ENCODE results near the gene THADA. TPM values are rescaled to one million over a fixed set of nuclear protein-coding genes. Genes with fewer than 3 reads are reported as not detected.
"Not testable (repeated sequence)": the region's sequence is repeated elsewhere in the genome, so short reads cannot be mapped to it uniquely, and the experiment has no call there.

THADA gene
- polyA plus RNA-seq, 3 donors: 31.0 to 43.5 (median 34.5) TPM

DNA sequence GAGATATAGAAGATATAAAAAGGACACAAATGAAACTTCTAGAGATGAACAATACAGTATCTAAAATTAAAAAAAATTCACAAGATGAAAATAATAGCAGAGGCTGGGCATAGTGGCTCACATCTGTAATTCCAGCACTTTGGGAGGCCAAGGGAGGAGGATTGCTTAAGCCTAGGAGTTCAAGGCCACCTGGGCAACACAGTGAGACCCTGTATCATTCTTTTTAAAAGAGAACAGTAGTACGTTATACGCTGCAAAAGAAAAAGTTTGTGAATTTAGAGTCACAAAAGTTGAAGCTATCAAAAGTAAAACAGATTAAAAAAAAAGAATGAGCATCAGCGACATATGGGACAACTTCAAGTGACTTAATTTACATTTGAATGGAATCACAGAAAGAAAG is 287.9 kb downstream of the THADA start:
- no peak for DNase-seq (ENCODE audit: extremely low read depth in 1 of 11, low read depth in 9 of 11, low spot score in 4 of 11)

DNA sequence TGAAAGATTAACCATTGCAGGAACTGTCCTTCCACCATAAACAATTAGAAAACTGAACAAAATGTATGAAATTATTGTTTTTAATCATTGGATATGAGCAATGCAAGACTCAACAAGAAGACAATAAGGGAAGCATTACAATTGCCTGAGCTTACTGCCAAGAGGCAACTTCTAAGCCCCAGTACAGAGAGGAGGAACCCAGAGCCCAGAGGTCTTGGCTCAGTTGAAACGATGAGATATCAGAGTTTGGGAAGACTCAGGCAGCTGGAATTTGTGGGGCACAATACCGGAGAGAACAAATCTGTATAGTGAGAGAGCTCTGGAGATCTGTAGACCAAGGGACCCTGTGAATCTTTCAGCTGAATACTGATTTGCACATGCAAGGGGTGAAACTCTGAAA is 288.8 kb downstream of the THADA start:
- DNase-seq (ENCODE audit: extremely low read depth in 1 of 11, low read depth in 9 of 11, low spot score in 4 of 11): no peak

DNA sequence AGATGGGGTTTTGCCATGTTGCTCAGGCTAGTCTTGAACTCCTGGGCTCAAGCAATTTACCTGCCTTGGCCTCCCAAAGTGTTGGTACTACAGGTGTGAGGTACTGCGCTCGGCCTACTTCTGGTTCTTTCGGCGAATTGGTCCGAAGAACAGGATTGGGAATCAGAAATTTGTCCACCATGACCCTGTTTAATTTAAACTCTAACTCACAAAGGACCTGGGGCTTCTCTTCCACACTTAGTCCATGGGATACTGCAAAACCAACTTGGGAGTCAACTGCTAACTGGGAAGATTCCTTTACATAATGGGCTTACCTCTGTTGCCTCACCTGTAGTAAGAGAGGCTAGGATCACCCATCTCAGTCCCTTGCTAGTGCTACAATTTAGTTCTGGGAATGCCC is 289.6 kb downstream of the THADA start:
- no peak for DNase-seq (ENCODE audit: extremely low read depth in 1 of 11, low read depth in 9 of 11, low spot score in 4 of 11)

DNA sequence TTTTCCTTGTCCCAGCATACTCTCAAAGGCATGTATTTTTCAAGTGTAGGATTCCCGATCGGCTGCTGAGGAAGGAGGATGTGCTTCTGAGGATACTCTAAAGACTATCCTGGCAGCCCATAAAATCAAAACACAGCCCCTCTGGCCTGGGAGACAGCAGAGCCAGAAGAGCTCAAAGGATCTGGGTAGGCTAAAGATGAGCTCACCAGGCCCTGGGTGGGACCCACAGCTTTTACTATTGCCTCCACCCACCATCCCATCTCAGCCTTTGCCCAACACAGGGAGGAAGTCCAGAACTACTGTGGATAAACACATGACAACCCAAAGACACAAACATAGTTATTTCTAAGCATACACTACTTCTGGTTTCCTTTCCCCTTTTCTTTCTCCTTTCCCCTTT is 290.3 kb downstream of the THADA start:
- no peak for DNase-seq (ENCODE audit: extremely low read depth in 1 of 11, low read depth in 9 of 11, low spot score in 4 of 11)

DNA sequence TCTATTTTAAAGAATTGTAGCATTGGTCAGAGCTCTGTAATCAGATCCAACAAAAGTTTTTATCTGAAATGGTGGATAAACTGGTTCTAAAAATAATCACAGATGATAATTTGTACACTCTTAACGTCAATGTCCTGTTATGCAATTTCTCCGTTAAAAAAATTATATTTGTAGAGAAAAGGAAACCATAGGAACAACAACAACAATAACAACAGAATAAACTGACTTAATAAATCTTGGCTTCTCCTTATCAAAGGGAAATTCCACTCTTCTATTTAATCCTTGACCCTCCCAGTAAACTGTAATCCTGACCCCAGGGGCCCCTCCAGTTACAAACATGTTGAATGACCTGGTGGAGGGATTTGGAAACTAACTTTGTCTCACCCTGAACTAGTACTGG is 290.8 kb downstream of the THADA start:
- DNase-seq (ENCODE audit: extremely low read depth in 1 of 11, low read depth in 9 of 11, low spot score in 4 of 11): peak in 4 of 11 donors; percentile 34 to 55 (median 48)

DNA sequence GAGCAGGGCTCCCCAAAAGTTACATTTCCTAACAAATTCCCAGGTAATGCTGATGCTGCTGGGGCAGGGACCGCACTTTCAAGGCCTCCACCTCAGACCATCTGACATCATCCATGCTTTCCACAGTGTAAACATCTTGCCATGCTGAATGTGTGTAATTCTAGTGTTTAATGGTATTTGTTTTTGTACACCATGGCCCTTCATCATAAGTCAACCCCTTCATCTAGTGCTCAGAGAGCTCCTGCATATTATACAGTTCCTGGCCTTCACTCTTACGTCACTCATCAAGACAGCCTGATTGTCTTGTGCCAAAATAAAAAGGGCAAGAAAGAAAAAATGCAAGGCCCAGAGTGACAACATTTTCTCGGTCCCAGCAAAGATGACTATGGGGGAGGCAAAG is 291.9 kb downstream of the THADA start:
- DNase-seq (ENCODE audit: extremely low read depth in 1 of 11, low read depth in 9 of 11, low spot score in 4 of 11): no peak

DNA sequence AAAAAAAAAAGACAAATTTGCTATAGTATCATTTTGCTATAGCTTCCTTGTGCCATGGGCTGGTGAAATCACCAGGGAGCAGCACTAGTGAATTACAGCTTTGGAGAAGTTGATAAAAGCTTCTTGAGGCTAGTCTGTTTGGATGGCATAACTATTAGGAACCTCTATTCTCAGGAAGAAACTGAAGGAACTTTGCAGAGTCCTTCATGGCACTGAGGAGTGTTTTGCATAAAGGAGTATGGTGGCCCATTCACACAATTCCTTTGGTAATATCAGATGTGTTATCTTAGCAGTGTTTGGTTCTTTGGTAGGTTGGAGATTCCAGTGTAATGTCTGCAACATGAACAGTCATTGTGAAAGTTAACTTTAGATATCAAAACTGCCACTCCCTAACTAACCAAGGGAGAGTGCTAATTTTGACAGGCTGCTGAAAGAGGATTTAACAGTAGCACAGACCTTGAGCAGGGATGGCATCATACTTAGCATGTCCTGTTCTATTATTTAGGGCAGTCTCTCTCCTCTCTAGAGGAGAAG is 292.8 kb downstream of the THADA start:
- DNase-seq (ENCODE audit: extremely low read depth in 1 of 11, low read depth in 9 of 11, low spot score in 4 of 11): no peak

DNA sequence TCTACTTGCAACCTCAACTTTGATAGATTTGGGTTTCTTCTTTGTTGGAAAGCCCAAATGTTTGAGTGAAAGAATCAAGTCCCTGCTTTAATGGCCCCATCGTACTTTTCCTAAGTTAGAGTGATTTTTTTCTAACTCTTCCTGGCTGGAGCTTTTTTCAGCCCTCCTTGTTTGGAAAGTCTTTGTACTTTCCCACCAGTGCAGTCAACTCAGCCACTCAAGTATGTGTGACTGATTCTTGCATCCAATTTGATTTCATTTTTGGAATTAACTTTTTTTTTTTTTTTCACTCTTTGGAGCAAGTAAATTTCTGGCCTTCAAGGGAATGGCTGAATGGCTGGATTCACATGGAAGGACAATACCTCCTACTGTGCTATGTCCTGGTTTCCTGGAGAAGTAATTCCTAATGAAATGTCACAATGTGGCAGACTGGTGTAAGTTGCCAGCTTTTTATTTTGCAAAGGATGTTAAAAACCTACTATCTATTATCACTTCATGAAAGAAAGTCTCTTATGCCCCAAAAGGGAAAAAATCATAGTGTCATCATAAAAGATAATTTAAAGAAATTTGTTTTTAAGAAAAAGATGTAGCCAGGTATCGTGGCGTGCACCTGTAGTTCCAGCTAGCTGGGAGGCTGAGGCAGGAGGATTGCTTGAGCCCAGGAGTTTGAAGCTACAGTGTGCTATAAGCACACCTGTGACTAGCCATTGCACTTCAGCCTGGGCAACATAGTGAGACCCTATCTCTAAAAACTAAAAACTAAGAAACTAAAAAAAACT is 293.5 kb downstream of the THADA start:
- no peak for DNase-seq (ENCODE audit: extremely low read depth in 1 of 11, low read depth in 9 of 11, low spot score in 4 of 11)

DNA sequence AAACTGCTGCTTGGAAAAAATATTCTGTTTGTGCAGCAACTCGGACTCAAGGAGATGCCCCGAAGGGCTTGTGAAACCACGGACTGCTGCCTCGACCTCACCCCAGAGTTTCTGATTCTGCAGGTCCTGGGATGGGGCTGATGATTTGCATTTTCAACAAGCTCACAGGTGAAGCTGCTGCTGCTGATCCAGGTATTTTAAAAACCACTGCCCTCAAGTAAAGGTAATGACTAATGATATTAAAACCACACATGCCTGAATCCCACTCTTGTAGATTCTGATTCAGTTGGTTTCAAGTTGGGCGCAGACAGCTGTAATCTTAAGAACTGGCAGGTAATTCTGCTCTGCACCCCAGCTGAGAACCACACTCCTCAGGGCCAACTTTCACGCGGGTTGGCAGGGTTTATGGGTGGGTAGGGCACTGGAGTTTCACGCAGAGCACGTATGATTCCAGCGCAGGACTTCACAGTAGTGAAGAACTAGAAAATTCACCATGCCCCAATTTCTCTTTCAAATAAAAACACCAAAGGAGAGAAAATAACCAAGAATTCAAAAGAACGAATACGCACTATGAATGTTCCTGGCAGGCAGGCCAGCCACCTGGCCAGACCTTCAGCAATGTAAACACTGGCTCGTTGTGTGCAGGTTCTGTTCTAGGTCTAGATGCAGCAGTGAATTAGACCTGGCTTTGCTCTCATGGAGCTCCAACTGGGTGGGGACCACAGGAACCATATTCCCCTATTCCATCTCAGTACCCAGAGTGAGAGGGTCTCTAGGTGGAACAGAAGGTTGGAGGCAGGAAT is 294.9 kb downstream of the THADA start:
- no peak for DNase-seq (ENCODE audit: extremely low read depth in 1 of 11, low read depth in 9 of 11, low spot score in 4 of 11)

DNA sequence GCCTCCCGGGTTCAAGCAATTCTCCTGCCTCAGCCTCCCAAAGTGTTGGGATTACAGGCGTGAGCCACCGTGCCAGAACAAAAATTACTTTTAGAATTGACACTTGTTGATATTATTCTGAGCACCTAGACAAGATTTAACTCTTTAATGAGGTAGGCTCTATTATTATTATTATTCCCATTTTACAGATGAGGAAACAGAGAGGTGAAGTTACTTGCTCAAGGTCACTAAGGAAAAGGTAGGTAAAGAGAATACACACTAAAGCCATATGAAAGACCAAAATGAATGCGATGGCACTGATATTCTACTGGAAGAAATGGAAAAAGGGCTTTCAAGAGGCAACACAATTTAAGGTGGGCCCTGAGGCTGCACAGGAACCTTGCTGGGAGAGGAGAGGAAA is 295.6 kb downstream of the THADA start:
- DNase-seq (ENCODE audit: extremely low read depth in 1 of 11, low read depth in 9 of 11, low spot score in 4 of 11): no peak

DNA sequence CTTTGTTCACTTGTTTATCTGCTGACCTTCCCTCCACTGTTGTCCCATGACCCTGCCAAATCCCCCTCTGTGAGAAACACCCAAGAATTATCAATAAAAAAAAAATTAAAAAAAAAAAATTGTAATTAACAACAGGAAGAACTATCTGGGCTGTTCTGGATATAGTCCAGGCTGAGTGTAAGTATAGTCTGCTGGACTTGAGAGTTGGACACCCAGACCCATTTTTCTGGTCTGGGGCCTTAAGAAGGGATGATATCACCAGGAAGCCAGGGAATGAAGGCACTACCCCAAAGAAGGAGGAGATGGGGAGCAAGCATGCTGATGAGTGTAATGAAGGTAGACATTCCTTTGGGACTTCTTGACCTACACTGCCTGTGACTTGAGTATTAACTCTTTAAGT is 297.3 kb downstream of the THADA start:
- no peak for DNase-seq (ENCODE audit: extremely low read depth in 1 of 11, low read depth in 9 of 11, low spot score in 4 of 11)

DNA sequence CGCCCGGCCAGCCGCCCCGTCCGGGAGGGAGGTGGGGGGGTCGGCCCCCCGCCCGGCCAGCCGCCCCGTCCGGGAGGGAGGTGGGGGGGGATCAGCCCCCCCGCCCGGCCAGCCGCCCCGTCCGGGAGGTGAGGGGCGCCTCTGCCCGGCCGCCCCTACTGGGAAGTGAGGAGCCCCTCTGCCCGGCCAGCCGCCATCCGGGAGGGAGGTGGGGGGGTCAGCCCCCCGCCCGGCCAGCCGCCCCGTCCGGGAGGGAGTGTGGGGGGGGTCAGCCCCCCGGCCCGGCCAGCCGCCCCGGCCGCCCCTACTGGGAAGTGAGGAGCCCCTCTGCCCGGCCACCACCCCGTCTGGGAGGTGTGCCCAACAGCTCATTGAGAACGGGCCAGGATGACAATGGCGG is 298.1 kb downstream of the THADA start:
- not testable (repeated sequence) for DNase-seq (ENCODE audit: extremely low read depth in 1 of 11, low read depth in 9 of 11, low spot score in 4 of 11)

DNA sequence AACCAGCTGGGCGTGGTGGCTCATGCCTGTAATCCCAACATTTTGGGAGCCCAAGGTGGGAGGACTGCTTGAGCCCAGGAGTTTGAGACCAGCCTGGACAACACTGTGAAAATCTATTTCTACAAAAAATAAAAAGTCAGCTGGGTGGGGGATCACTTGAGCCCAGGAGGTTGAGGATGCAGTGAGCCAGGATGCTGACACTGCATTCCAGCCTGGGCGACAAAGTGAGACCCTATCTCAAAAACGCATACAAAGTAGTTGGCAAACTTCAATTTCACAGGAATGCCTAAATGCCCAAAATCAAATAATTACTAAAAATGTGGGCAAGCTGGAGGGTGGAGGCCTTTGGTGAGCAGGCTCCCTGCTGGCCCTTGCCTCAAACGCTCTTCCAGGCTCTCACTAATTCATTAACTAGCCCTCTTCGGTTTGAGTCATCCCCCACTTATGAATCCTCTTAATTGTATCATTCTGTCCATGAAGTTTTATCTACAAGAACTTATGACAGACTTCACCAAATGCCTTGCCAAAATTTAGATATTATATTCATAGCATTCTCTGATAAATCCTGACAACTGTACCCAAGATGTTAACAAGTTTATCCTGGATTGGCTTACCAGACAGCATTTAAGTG is 300.8 kb downstream of the THADA start:
- DNase-seq (ENCODE audit: extremely low read depth in 1 of 11, low read depth in 9 of 11, low spot score in 4 of 11): no peak

DNA sequence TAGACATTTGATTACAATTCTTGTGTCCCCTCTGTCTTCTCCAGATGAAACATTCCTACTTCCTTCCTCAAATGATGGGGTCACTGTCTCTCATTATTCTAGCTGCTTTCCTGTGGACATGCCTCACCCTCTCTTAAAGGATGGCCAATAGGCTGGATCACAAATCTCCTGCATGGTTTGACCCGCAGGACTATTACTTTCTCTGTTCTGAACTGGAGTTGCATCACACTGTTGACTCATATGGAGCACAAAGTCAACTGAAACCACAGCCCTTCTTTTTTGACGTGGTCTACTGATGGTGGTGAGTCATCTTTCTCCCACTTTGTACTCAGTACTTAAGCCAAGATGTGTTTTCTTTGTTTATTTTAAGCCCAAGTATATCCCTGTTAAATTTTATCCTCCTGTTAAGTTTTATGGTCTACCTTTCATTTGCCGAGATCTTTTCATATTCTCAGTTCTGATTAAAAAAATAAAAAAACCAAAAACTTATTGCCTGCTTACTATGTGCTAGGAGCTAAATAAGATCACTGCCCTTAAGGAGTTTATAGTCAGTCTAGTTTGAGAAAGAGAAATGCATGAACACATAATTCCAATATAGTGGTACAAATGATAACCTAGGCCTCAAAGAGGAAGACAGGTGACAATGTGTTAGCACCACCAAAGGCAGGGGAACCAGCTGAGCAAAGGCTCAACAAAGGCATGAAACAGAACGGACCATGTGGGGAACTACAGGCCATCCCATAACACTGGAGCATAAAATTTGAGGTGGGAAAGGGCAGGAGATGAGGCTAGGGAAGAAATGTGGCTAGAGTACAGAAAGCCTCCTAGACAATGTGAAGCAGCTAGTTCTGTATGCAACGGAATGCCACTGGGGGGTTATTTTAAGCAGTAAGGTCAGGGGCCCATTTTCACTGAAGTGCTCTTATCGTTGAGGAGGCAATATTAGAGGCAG is 301.8 kb downstream of the THADA start:
- DNase-seq (ENCODE audit: extremely low read depth in 1 of 11, low read depth in 9 of 11, low spot score in 4 of 11): no peak

DNA sequence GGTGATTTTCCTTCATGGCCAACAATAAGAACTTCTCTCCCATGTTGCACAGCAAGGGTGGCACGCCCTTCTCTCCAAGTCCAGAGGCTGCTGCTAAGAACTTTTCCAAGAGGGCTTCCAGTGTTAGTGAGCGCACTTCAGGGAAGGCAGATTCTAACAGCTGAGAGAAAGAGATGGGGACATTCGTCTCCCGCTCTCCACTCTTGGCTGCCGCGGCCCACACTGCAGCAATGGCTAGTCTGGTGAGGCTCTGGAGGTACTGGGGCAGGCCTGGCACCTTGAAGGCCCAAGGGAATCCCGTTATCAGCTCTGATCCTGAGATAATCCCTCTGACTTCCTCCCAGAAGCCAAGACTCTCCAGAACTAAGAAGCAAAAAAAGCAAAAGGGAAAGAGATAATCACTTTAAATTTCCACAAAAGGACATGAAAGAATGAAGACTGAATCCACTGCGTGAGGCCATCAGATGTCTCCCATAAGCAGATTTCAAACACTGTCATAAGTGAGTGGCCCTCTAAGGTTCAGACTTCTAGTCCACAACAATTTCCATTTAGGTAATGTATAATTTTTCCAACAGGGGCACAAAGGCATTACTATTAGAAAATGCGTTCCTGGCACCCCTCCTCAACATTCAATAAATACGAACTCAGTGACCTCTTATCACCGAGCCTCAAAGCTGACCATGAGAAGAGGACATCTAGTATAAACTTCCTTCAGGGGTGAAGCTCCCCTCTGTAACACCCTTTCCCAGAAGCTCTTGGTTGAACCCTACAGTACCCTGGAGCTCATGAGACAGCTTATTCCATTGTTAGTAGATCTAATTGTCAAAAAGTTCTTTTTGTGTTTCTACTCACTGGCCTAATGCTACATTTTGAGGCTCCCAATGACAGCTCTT is 302.7 kb downstream of the THADA start:
- no peak for DNase-seq (ENCODE audit: extremely low read depth in 1 of 11, low read depth in 9 of 11, low spot score in 4 of 11)

DNA sequence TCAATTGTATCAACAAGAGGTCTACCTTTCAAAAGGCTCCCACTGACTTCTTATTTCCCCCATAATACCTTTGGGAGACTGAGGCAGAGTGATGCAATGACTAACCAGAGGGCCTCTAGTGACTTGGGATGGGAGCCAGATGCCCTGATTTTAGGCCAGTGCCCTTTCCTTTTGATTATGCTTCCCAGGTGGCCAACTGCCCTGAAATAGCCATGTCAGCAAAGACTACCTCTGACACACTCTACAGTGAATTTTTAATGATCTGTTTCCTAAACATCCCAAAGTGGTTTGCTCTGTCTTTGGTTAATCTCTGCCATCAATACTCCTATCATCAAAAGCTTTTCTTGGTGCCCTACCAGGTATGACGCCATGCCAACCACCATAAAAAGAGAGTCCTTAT is 303.5 kb downstream of the THADA start:
- no peak for DNase-seq (ENCODE audit: extremely low read depth in 1 of 11, low read depth in 9 of 11, low spot score in 4 of 11)

DNA sequence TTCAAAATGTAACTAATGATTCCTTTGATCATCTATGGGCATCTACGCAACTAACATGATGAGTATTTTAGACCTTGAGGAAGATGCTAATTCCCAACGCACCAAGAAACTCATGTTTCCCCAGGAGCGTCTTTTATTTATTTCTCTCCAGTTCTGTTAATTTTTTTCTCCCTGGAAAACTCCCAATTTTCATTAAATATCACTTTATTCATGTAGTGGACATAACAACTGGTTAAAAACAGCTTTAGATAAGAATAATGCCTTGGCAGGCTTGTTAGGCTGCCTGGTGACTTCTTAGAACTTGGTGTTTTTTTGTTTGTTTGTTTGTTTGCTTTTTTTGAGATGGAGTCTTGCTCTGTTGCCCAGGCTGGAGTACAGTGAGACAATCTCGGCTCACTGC is 306.5 kb downstream of the THADA start:
- no peak for DNase-seq (ENCODE audit: extremely low read depth in 1 of 11, low read depth in 9 of 11, low spot score in 4 of 11)

Data from renal cortex interstitium (tissue), 11 donors.